ENCODE measurements around the gene KCNK18.

Gene KCNK18

DNA sequence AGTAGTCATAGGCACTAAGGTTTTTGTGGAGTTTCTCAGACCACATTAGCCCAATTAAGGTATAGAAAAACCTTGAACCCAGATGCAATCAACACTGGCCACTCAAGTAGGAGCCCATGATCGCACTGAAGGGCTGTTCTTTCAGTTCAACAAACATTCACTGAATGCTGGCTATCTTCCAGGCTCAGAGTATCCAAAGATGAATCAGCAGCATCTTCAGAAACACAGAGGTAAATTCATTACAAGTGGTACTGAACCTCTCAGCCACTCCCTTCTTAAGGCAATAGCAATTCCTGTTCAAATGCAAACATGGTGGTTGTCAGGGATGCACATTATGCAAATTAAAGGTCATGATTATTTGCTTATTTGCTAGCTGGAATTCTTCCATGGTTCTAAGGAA lies 17.1 kb downstream of the KCNK18 start:
- no peak for DNase-seq (ENCODE audit: extremely low read depth, low read depth)
- TF ChIP-seq CTCF (IDR thresholded peaks at IDR 0.05; ENCODE audit: low read depth, low read length), result no peak

GRCh38 chr10:117215079-117215478 lies 17.8 kb downstream of the KCNK18 start:
- no peak for DNase-seq (ENCODE audit: extremely low read depth, low read depth)
- TF ChIP-seq CTCF (IDR thresholded peaks at IDR 0.05; ENCODE audit: low read depth, low read length), result no peak

DNA sequence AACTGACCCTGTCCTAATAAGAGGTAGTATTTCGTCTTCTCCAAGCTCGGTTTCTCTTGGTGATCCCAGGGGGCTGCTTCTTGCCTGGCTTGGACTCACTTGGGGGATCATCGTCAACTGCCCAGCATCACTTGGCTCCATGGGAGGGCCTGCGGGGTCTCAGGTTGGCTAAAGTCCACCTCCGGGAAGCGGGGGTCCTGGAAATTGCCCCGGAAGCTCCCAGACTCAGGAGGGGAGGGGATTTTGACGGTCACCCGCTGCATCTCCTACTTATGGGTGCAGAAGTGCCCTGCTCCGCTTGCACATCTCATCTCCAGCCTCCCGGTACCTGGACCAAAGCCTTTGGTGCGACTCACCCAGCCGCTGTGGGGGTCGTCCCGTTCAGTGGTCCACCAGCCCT lies 18.7 kb downstream of the KCNK18 start:
- no peak for DNase-seq (ENCODE audit: extremely low read depth, low read depth)
- TF ChIP-seq CTCF (IDR thresholded peaks at IDR 0.05; ENCODE audit: low read depth, low read length), result no peak

DNA sequence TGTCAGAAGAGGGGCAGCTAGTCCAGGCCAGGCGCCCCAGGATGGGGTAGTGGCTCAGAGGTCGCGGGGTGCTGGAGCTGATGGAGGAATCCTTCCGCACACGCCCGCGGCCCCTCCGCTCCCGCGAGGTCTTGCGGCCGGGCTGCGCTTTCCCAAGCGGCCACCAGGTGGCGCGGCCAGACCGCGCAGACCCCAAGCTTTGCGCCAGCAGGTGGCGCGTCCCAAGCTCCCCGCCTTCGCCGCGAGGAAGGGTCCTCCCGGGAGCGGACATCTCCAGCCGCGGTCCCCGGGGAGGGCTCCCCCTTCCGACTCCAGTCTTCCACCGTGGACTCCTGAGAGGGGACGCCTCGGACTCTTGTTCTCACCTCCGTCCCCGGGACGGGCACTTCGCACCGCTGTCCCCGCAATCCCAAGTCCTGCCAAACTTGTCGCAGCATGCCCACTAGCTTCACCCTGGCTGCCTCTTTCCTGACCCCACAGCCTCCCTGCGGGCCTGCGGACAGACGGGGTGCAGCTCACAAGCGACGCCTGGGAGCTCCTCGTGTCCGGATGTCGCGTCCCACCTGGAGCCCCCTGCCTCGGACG lies 19.4 kb downstream of the KCNK18 start:
- peak; percentile 99 for TF ChIP-seq CTCF (IDR thresholded peaks at IDR 0.05; ENCODE audit: low read depth, low read length)
- peak; percentile 37 for DNase-seq (ENCODE audit: extremely low read depth, low read depth)

DNA sequence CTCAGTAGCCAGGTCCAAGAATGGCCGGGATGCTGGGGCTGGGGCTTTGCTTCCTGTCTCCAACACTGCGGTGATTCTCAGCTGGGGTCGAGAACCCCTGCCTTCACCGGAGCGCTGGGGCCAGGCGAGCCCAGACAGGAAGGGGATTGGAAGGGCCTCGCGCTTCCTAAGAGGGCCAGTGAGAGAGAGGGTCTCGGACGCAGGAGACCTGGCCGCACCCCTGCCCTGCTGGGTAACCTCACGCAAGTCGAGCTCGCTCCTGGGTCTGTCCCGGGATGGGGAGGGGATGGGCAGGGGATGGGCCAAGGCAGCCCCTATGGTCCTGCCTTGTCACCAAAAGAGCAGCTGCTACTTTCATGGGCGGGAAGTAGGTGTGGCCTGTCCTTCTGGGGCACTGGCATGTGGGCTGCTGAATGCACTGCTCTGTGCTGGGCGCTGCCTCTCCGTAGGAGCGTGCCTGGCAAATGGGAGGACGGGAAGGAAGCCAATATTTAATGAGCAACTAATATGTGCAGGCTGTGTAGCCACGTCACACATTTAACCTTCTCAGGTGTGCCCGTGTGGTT lies 20.0 kb downstream of the KCNK18 start:
- no peak for DNase-seq (ENCODE audit: extremely low read depth, low read depth)
- no peak for TF ChIP-seq CTCF (IDR thresholded peaks at IDR 0.05; ENCODE audit: low read depth, low read length)

- no peak for TF ChIP-seq CTCF (IDR thresholded peaks at IDR 0.05; ENCODE audit: low read depth, low read length)
- DNase-seq (ENCODE audit: extremely low read depth, low read depth), result no peak
Observed at GRCh38 chr10:117218654-117219053, 21.4 kb downstream of the KCNK18 start.

DNA sequence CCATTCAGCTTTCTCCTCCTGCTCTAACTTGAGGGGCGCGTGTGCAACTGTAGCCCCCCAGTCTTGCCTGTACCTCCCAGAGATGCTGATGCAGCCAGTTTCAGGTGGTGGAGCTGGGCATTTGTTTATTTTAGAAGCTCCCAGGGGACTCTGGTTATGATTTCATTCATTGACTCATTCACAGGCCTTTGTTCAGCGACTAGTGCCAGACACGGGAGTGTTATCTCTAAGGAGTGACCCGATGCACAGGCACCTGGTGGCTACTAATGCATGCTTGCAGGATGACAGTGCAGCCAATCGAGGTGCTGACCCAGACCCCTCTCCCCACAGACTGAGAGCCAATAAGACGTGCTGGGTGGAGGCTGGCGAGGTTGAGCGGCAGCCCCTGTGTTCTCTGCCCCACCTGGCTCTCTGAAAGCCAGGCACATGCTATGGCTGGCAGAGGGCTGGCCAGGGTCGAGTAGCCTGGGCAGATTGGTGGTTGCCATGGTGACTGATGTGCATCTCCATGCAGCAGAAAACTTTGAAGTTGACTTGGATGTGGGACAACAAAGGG lies 23.9 kb downstream of the KCNK18 start:
- no peak for DNase-seq (ENCODE audit: extremely low read depth, low read depth)
- TF ChIP-seq CTCF (IDR thresholded peaks at IDR 0.05; ENCODE audit: low read depth, low read length), result no peak

All from AG09319 (cell line).